ENCODE measurements around the gene ABI2. TPM values are rescaled to one million over a fixed set of nuclear protein-coding genes. Genes with fewer than 3 reads are reported as not detected.

ABI2 gene
- total RNA-seq, 4 donors from 2014 or later, result 6.2 to 17.0 (median 12.9) TPM

GRCh38 chr2:203395858-203396257 is 67.7 kb downstream of the ABI2 start:
- peaks cover 0 to 12% of the 10 kb centered on the region in 2 donors for H3K36me3 ChIP-seq
- ATAC-seq, result no peak

GRCh38 chr2:203396667-203397066 is 68.5 kb downstream of the ABI2 start:
- DNase-seq (no peak), ATAC-seq (no peak)
- in situ Hi-C loops (cut with MboI; ENCODE audit: low sequenced_read_pairs in 4 of 4) (no loop called here), intact Hi-C loops (cut with DNase I; ENCODE audit: low total_unique reads) (no loop called here)
- Histone ChIP-seq H3K27me3 (no peaks in the 10 kb centered on the region), H3K9me3 (no peaks in the 10 kb centered on the region), H3K4me1 (no peaks in the 10 kb centered on the region), H3K27ac (no peak overlapping the region), H3K4me3 (no peak overlapping the region), H3K36me3 (peaks cover 0 to 12% of the 10 kb centered on the region in 2 donors)
- TF ChIP-seq POLR2A (IDR thresholded peaks at IDR 0.05) (no peak), CTCF (IDR thresholded peaks at IDR 0.05 in 4 of 5, conservative IDR thresholded peaks at IDR 0.05 in 1 of 5) (peak in 1 of 5 experiments; percentile 17)

More at GRCh38 chr2:203395858-203396257, 67.7 kb downstream of the ABI2 start:
- H3K4me3 ChIP-seq, result no peak overlapping the region
- H3K4me1 ChIP-seq, result no peaks in the 10 kb centered on the region
- intact Hi-C loops (cut with DNase I; ENCODE audit: low total_unique reads) (no loop called here), in situ Hi-C loops (cut with MboI; ENCODE audit: low sequenced_read_pairs in 4 of 4) (no loop called here)
- H3K27me3 ChIP-seq, result no peaks in the 10 kb centered on the region
- TF ChIP-seq CTCF (IDR thresholded peaks at IDR 0.05 in 4 of 5, conservative IDR thresholded peaks at IDR 0.05 in 1 of 5) (no peak), POLR2A (IDR thresholded peaks at IDR 0.05) (no peak)
- DNase-seq, result no peak
- H3K27ac ChIP-seq, result no peak overlapping the region
- no peaks in the 10 kb centered on the region for H3K9me3 ChIP-seq

- Histone ChIP-seq H3K27ac (no peak overlapping the region), H3K36me3 (peaks cover 0 to 12% of the 10 kb centered on the region in 2 donors), H3K27me3 (no peaks in the 10 kb centered on the region), H3K4me3 (no peak overlapping the region), H3K4me1 (no peaks in the 10 kb centered on the region), H3K9me3 (no peaks in the 10 kb centered on the region)
- intact Hi-C loops (cut with DNase I; ENCODE audit: low total_unique reads) (no loop called here), in situ Hi-C loops (cut with MboI; ENCODE audit: low sequenced_read_pairs in 4 of 4) (no loop called here)
- ATAC-seq, result no peak
- no peak for DNase-seq
- TF ChIP-seq CTCF (IDR thresholded peaks at IDR 0.05 in 4 of 5, conservative IDR thresholded peaks at IDR 0.05 in 1 of 5), result no peak
Measured at GRCh38 chr2:203399031-203399430, 70.8 kb downstream of the ABI2 start.

- TF ChIP-seq CTCF (IDR thresholded peaks at IDR 0.05 in 4 of 5, conservative IDR thresholded peaks at IDR 0.05 in 1 of 5) (no peak), POLR2A (IDR thresholded peaks at IDR 0.05) (no peak)
- Histone ChIP-seq H3K9me3 (no peaks in the 10 kb centered on the region), H3K4me1 (no peaks in the 10 kb centered on the region), H3K27ac (no peak overlapping the region), H3K36me3 (peaks cover 0 to 12% of the 10 kb centered on the region in 2 donors), H3K27me3 (no peaks in the 10 kb centered on the region), H3K4me3 (no peak overlapping the region)
- intact Hi-C loops (cut with DNase I; ENCODE audit: low total_unique reads), result no loop called here
- ATAC-seq, result no peak
- in situ Hi-C loops (cut with MboI; ENCODE audit: low sequenced_read_pairs in 4 of 4), result no loop called here
- DNase-seq, result no peak
Measured at GRCh38 chr2:203400805-203401585, 72.8 kb downstream of the ABI2 start.

Measured in gastrocnemius medialis (tissue), 4 donors.